HCT116 (cell line): ENCODE results near the gene RIMS1. TPM values are rescaled to one million over a fixed set of nuclear protein-coding genes. Genes with fewer than 3 reads are reported as not detected.

ENCODE experiments used
- CEBPB ChIP-seq: IDR thresholded peaks from 2 replicates; pipeline ENCODE4 v1.6.1; 2012; ENCODE audit warnings: low read depth
- EZH2 ChIP-seq: fragments of 200-600 bp; sonication (generic); IDR thresholded peaks from 2 replicates; pipeline ENCODE4 v1.6.1; 2017; ENCODE audit warnings: antibody characterized with exemption, mixed run types
- EZH2phosphoT487 ChIP-seq: fragments of 200-600 bp; IDR thresholded peaks from 2 replicates; pipeline ENCODE4 v1.6.1; 2018; ENCODE audit warnings: antibody characterized with exemption, borderline replicate concordance
- MAX ChIP-seq: IDR thresholded peaks from 2 replicates; pipeline ENCODE4 v1.6.1; 2012
- POLR2A ChIP-seq: IDR thresholded peaks from 2 replicates; pipeline ENCODE4 v1.7.0; 2011; ENCODE audit warnings: borderline replicate concordance; ENCODE audit not compliant: insufficient read depth, insufficient read length; ENCODE audit errors: extremely low read depth
- POLR2AphosphoS5 ChIP-seq: IDR thresholded peaks from 2 replicates; pipeline ENCODE4 v1.6.1; 2011; ENCODE audit warnings: mild to moderate bottlenecking, low read depth, low read length, moderate library complexity
- REST ChIP-seq: IDR thresholded peaks from 2 replicates; pipeline ENCODE4 v1.6.1; 2012; ENCODE audit warnings: low read depth
- YY1 ChIP-seq: IDR thresholded peaks from 2 replicates; pipeline ENCODE4 v1.6.1; 2011; ENCODE audit warnings: low read length, low read depth, moderate library complexity, mild to moderate bottlenecking; ENCODE audit not compliant: insufficient replicate concordance; ENCODE audit errors: extremely low read depth
- ZBTB33 ChIP-seq: IDR thresholded peaks from 2 replicates; pipeline ENCODE4 v1.6.1; 2011; ENCODE audit warnings: mild to moderate bottlenecking, low read length, moderate library complexity; ENCODE audit not compliant: insufficient replicate concordance; ENCODE audit errors: extremely low read depth
- ZFX ChIP-seq: fragments of 450-650 bp; IDR thresholded peaks from 2 replicates; pipeline ENCODE4 v1.6.1; 2017
- total RNA-seq: library from RNA; stranded (reverse); gene quantifications from one replicate; pipeline ENCODE4 v1.2.1, GENCODE V29; 2021; ENCODE audit not compliant: unreplicated experiment

RIMS1 gene
- total RNA-seq, 1 experiment from 2014 or later, result not detected

GRCh38 chr6:72425003-72425681 lies 538.8 kb downstream of the RIMS1 start (continued):
- TF ChIP-seq REST, result no peak
- TF ChIP-seq MAX, result no peak
- TF ChIP-seq EZH2, result no peak
- TF ChIP-seq CEBPB, result no peak
- no peak for TF ChIP-seq YY1
- no peak for TF ChIP-seq EZH2phosphoT487
- no peak for TF ChIP-seq POLR2AphosphoS5
- no peak for TF ChIP-seq ZFX
- TF ChIP-seq POLR2A, result no peak
- no peak for TF ChIP-seq ZBTB33
- TF ChIP-seq, all 23 proteins: peak for 0
